ENCODE measurements around the gene WSCD2.

The WSCD2 gene

DNA sequence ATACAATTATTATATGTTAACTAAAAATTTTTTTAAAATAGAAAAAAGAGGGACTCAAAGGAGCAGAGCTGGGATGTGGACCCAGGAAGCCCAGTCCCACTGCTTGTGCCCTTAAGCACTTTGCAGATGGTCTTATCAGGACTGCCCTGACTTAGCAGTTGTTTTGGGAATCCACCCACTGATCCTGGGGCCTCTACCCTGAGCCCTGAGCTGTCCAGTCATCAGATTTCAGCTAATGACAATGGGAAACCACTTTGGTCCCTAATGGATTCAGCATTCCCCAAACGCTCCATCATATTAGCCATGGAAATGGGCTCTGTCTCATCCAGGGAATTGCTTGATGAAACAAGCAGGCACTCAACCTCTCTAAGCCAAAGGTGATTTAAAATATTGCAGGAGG is 22.5 kb upstream of the WSCD2 start:
- no peak for DNase-seq

GRCh38 chr12:108107293-108107692 is 21.8 kb upstream of the WSCD2 start:
- DNase-seq = no peak

- no peak for DNase-seq
These were observed 19.6 kb upstream of the WSCD2 start for GRCh38 chr12:108109504-108109903.

DNA sequence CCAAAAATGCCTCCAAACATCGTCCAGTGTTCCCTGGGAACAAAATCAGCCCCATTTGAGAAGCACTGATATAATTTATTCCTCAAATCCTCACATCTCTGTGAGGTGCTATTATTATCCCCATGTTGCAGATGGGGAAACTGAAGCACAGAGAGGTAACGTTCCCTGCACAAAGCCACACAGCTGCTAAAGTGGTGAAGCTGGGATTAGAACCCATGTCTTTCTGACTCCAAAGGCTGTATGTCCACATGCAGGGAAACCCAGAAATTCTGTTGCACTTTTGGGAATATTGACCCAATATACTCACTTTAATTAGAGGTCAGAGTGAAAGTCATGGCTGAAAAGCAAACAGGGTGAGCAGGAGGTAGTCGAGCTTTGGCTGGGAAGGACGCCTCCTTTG is 19.1 kb upstream of the WSCD2 start:
- no peak for DNase-seq

- no peak for DNase-seq
These were observed 18.2 kb upstream of the WSCD2 start for GRCh38 chr12:108110844-108111243.

GRCh38 chr12:108112832-108113556 is 16.1 kb upstream of the WSCD2 start:
- DNase-seq = peak; percentile 44

- DNase-seq = peak; percentile 45
These were observed 13.7 kb upstream of the WSCD2 start for GRCh38 chr12:108115123-108116121.

GRCh38 chr12:108116254-108116653 is 12.8 kb upstream of the WSCD2 start:
- DNase-seq = no peak

DNA sequence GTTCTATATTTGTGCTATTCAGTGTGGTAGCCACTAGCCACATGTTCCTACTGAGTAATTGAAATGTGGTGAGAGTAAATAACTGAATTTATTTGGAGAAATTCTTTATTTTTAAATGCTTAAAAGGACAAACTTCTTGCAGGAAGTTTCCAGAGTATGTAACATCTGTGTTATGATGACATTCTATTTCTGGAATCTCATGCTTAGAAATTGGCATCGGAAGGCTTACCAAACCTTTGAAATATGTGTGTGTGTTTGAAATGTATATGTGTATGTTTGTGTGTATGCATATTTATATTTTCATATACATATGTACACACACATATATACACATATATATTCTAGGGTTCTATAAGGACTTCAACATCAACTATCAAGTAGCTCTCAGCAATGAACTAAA is 12.4 kb upstream of the WSCD2 start:
- no peak for DNase-seq

DNA sequence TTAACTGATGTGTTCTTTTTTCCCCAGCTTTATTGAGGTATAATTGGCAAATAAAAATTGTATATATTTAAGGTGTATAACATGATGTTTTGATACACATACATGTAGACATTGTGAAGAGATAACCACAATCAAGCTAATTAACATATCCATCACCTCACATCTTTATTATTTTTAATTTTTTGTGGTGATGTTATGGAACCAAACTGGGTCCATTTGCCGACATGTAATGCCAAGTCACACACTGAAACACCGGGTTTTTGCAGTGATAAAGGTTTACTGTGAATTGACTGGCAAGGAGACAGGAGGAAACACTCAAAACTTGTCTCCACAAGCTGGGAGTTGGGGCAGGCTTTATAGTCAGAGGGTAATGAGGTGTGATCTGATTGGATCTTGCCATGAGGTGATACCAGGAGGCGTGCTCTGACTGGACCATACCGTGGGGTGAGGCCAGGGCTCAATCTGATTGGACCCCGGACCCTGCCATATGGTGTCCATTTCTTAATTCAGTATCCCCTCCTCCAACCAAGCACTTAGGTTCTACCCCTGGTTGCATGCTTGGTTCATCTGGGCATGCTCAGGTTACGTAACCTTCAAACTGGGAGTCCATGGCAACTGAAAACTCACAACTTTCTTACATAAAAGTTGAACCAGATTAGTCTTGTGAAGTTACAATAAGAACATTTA is 11.8 kb upstream of the WSCD2 start:
- no peak for DNase-seq

- no peak for DNase-seq
These were observed 11.2 kb upstream of the WSCD2 start for GRCh38 chr12:108117902-108118301.

- DNase-seq = no peak
These were observed 9.7 kb upstream of the WSCD2 start for GRCh38 chr12:108119126-108119973.

DNA sequence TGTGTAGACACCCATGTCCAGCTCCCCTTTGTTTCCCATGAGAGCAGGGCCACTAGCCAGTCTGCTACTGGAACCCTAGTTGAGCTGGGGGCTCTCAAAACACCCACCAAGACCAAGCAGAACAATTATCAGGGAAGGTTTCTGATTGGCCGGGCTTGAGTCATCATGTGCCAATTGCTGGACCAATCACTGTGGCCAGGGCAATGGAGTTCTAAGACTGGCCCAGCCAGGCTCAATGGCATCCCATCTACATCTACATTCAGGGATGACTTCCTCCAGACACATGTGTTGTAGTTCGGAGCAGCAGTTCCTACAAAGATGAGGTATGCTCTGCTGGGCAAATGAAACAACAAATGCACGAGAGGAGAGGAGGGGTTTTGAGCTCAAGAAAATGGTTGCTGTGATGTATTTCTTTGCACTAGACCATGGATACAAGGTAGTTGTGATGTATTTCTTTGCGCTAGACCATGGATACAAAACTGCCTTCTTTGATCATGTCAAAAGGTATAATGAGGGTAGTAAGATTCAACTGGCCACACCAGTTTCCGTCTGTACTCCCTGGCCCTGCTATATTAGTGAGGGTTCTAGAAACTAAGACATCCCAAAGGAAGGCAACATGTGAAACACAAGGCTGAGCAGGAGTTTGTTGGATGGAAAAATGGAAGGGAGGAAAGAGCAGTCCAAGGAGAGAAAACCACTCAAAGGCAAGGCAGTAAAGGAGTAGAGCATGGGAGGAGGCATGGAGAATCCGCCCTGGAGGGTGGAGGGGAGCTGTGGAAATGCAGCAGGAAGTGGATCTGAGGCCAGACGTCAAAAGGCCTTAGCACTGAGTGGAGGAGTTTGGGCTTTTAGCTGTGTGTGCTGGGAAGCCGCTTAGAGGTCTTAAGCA is 8.9 kb upstream of the WSCD2 start:
- DNase-seq = no peak

DNA sequence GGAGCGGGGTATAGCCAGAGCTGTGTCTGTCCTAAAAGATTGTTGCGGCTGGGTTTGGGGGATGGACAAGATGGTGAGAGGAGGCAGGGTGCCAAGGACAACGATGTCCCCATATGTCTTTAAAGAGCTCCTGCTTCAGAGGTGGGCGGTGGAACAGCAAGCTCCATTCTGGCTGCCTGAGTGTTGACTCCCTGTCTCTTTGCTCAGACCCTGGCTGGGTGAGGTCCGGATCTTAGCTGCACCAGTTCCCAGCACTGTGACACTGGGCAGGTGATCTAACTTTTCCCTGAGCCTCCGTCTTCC is 8.3 kb upstream of the WSCD2 start:
- no peak for DNase-seq

GRCh38 chr12:108121320-108121719 is 7.8 kb upstream of the WSCD2 start:
- DNase-seq = no peak

- DNase-seq = no peak
These were observed 7.2 kb upstream of the WSCD2 start for GRCh38 chr12:108121728-108122471.

DNA sequence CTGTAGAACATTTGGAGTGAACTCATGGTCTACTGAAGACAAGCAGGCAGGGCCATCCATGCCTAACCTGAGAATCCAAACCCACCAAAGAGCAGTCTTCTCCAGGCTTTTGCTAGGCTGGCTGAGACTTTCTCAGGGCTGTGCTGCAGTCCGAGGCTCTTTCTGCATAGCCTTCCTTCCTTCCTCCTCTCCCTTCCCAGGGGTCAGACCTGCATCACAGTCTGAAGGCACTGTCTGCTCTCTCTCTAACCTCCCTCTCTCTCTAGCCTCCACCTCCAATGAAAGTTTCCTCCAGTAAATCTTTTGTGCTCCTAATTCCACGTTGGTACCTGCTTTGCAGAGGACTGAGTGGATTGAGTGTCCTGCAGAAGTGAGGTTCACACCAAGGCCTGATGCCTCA is 6.4 kb upstream of the WSCD2 start:
- DNase-seq = no peak

DNA sequence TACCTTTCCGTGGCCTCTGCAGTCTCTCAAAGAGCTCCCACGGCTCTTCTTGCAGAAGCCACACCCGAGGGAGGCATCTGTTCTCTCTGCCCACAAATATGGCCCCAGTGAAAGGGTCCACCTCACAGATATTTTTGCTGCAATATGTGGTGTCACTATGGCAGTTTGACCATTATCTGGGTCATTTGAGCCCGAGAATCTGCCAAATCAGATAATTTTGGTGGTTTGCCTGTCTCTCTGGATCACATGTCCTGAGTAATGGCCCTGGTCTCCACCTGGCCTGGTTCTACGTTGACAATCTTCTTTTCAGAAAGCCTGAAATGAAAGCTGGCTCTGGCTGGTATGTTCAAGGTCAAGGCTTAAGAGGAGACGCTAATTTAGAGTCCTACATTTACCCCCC is 5.7 kb upstream of the WSCD2 start:
- DNase-seq = no peak

DNA sequence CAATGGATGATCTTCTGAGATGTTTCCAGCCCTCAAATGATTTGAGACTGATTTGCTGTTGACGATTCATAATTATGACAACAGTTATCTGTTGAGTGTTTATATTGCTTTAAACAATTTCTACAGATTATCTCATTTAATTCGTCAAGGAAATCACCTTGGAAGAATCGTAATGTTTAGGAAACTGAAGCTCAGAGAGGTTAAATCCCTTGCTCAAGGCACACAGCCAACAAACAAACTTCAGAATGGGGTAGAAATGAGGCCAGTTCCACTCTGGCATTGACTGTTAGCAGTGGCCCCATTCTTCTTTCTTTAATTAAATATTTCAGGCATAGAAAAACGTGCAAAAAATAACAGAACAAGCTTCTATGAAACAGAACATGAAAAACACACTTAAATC is 4.0 kb upstream of the WSCD2 start:
- no peak for DNase-seq

GRCh38 chr12:108126212-108126611 is 2.9 kb upstream of the WSCD2 start:
- no peak for DNase-seq
